HepG2 (cell line): ENCODE data around the gene TAS1R3. TPM values are rescaled to one million over a fixed set of nuclear protein-coding genes. Genes with fewer than 3 reads are reported as not detected.

Experiments
- ATAC-seq: fragments of 200-7000 bp; cut with Tn5 transposase; 3 replicates; pipeline ENCODE4 v1.9.1; 2020; ENCODE audit warnings: mild to moderate bottlenecking, moderate library complexity
- BruUV-seq: library from RNA; stranded (reverse); fragments of 400-500 nt; replicated peaks from 2 replicates; lab custom pipeline; 2021; lab: Mats Ljungman, UMichigan
- CTCF ChIA-PET: fragments of 300-600 bp; formaldehyde crosslinking; extraction: SDS; loops from one replicate; lab custom pipeline; 2021; ENCODE audit warnings: low total read pairs, inconsistent platforms, low intra/inter-chr PET ratio; lab: Yijun Ruan, JAX
- POLR2A ChIA-PET: fragments of 350-600 bp; sonication (Branson Sonifier 250); formaldehyde crosslinking; loops from one replicate; lab custom pipeline; 2020; ENCODE audit warnings: antibody characterized with exemption, inconsistent platforms; lab: Yijun Ruan, JAX
- DNase-seq: peaks from one replicate; pipeline ENCODE4 v3.0.0-alpha.2; 2015; ENCODE audit warnings: low spot score
- FAIRE-seq: peaks from 3 replicates; lab custom pipeline; 2011; peaks lifted over from hg19 to GRCh38; lab: Jason Lieb, UNC
- H2AFZ ChIP-seq: one replicate; pipeline ENCODE4 v1.6.1; 2011; ENCODE audit warnings: low read length, inconsistent platforms
- H3K27ac ChIP-seq: fragments of 300-600 bp; 3 replicates; pipeline ENCODE4 v1.8.0; 2011; ENCODE audit warnings: mixed run types, mild to moderate bottlenecking, mixed read lengths, low read length, inconsistent platforms; ENCODE audit not compliant: insufficient read depth; ENCODE audit errors: extremely low read length
- H3K27me3 ChIP-seq, 2 experiments: fragments of 200-600 bp in 1 of 2; 2 replicates in 1 of 2; 3 replicates in 1 of 2; pipeline versions ENCODE4 v1.6.0 to v1.8.0; 2011; ENCODE audit warnings: low read length in 2 of 2, mild to moderate bottlenecking in 2 of 2, moderate library complexity in 2 of 2, inconsistent platforms in 1 of 2; ENCODE audit not compliant: insufficient read depth in 2 of 2, control insufficient read depth in 1 of 2
- H3K36me3 ChIP-seq, 2 experiments: fragments of 200-600 bp in 1 of 2; replicated peaks in 1 of 2; 2 replicates in 1 of 2; 3 replicates in 1 of 2; pipeline versions ENCODE4 v1.5.1 to v1.8.0; 2011; ENCODE audit warnings: low read length in 2 of 2, inconsistent platforms in 1 of 2; ENCODE audit not compliant: insufficient read depth in 2 of 2, control insufficient read depth in 1 of 2
- H3K4me1 ChIP-seq: 2 replicates; pipeline ENCODE4 v1.5.1; 2012; ENCODE audit warnings: low read length, inconsistent platforms; ENCODE audit not compliant: insufficient read depth
- H3K4me2 ChIP-seq: 2 replicates; pipeline ENCODE4 v1.6.0; 2011; ENCODE audit warnings: low read depth, low read length, inconsistent platforms
- H3K4me3 ChIP-seq, 3 experiments: fragments of 200-600 bp in 1 of 3; sonication (generic), shearing (Covaris generic) in 1 of 3; replicated peaks in 1 of 3; 2 replicates each; pipeline ENCODE4 v1.5.1; 2011 to 2016; ENCODE audit warnings: low read length in 3 of 3, inconsistent platforms in 2 of 3, low read depth in 2 of 3, mild to moderate bottlenecking in 2 of 3, control low read depth in 1 of 3, mixed read lengths in 1 of 3; ENCODE audit not compliant: insufficient read depth in 1 of 3
- H3K79me2 ChIP-seq: one replicate; pipeline ENCODE4 v1.6.1; 2011; ENCODE audit warnings: low read length, inconsistent platforms; ENCODE audit not compliant: insufficient read depth
- H3K9ac ChIP-seq: 2 replicates; pipeline ENCODE4 v1.6.0; 2011; ENCODE audit warnings: mild to moderate bottlenecking, low read depth, low read length, inconsistent platforms; ENCODE audit not compliant: insufficient read depth
- H3K9me3 ChIP-seq: 2 replicates; pipeline ENCODE4 v1.5.1; 2012; ENCODE audit warnings: mild to moderate bottlenecking, low read length
- H4K20me1 ChIP-seq: 2 replicates; pipeline ENCODE4 v1.6.0; 2011; ENCODE audit warnings: inconsistent platforms, mild to moderate bottlenecking, low read length, moderate library complexity; ENCODE audit not compliant: insufficient read depth
- AGO2 ChIP-seq: fragments of 200-400 bp; formaldehyde crosslinking; optimal IDR thresholded peaks from 2 replicates; pipeline ENCODE3; 2017; ENCODE audit warnings: mild to moderate bottlenecking, low read depth, low read length, moderate library complexity
- KDM3A ChIP-seq: IDR thresholded peaks from 2 replicates; pipeline ENCODE4 v1.6.1; 2018; ENCODE audit warnings: low read depth, missing compliant biosample characterization
- MIER3 ChIP-seq: IDR thresholded peaks from 2 replicates; pipeline ENCODE4 v1.6.1; 2016; ENCODE audit warnings: missing compliant biosample characterization, borderline replicate concordance
- PHF21A ChIP-seq: sonication (generic); formaldehyde crosslinking; IDR thresholded peaks from 2 replicates; pipeline ENCODE4 v1.5.0; 2020; ENCODE audit warnings: mild to moderate bottlenecking, missing genetic modification reagents
- RBFOX2 ChIP-seq: fragments of 200-400 bp; formaldehyde crosslinking; IDR thresholded peaks from 2 replicates; pipeline ENCODE4 v1.6.1; 2017; ENCODE audit warnings: low read depth, mild to moderate bottlenecking, low read length
- YEATS2 ChIP-seq: sonication (generic); formaldehyde crosslinking; IDR thresholded peaks from 2 replicates; pipeline ENCODE4 v1.4.0; 2020; ENCODE audit warnings: missing genetic modification reagents, borderline replicate concordance
- ZNF562 ChIP-seq: sonication (generic); formaldehyde crosslinking; IDR thresholded peaks from 2 replicates; pipeline ENCODE4 v1.8.0; 2022; ENCODE audit warnings: missing genetic modification reagents, borderline replicate concordance
- WGBS: methylation state at CpG from one replicate; pipeline ENCODE4 v1.1.6; 2017; ENCODE audit warnings: low lambda C conversion rate; 5-methylcytosine and 5-hydroxymethylcytosine counted together
- in situ Hi-C: cut with HindIII; loops from 2 replicates; pipeline ENCODE4 v1.10.0; 2017; ENCODE audit warnings: low pct_unique_long_range_greater_than_20kb; ENCODE audit not compliant: extremely low pct_ligation_motif_present
- intact Hi-C: fragments of 100-400 bp; cut with micrococcal nuclease; formaldehyde crosslinking; loops from one replicate; pipeline ENCODE4 v1.10.0; 2022; ENCODE audit not compliant: unreplicated experiment
- polyA plus RNA-seq, 8 experiments: library from polyadenylated mRNA; depleted of rRNA in 3 of 8; stranded (reverse) in 7 of 8; unstranded in 1 of 8; fragments of >200 nt; fragmentation: Illumina TruSeq in 4 of 8; extraction: Trizol in 4 of 8; gene quantifications; 2 replicates each; pipeline versions ENCODE4 v1.2.1 to v1.2.3, GENCODE V29; 2011 to 2016; ENCODE audit warnings: low read depth in 4 of 8, missing spikeins in 1 of 8, mixed read lengths in 1 of 8; ENCODE audit not compliant: insufficient read depth in 1 of 8
- total RNA-seq, 5 experiments: library from RNA; depleted of rRNA; stranded (reverse); fragments of >200 nt; fragmentation: Illumina TruSeq; extraction: Trizol; gene quantifications; 2 replicates each; pipeline ENCODE4 v1.2.3, GENCODE V29; 2016; ENCODE audit warnings: low read depth in 1 of 5
- TF ChIP-seq, protein P1 (sequence below): sonication (generic); formaldehyde crosslinking; IDR thresholded peaks from 2 replicates; pipeline ENCODE4 v1.5.0; 2020; ENCODE audit warnings: missing genetic modification reagents
- TF ChIP-seq, protein P2 (sequence below): sonication (generic); formaldehyde crosslinking; IDR thresholded peaks from 2 replicates; pipeline ENCODE4 v1.8.1; 2023; ENCODE audit warnings: mild to moderate bottlenecking, inconsistent platforms, moderate library complexity, missing genetic modification reagents, borderline replicate concordance
- TF ChIP-seq, protein P3 (sequence below): sonication (generic); formaldehyde crosslinking; IDR thresholded peaks from 2 replicates; pipeline ENCODE4 v1.4.0; 2020; ENCODE audit warnings: mild to moderate bottlenecking, missing genetic modification reagents
- TF ChIP-seq, protein P4 (sequence below): sonication (generic); formaldehyde crosslinking; IDR thresholded peaks from 2 replicates; pipeline ENCODE4 v1.5.0; 2020; ENCODE audit warnings: mild to moderate bottlenecking, missing genetic modification reagents, borderline replicate concordance

Gene TAS1R3
- total and polyA plus RNA-seq, 2 of the 13 experiments (the other 11 are each of a cell fraction or from before 2014, with no cell fraction given), result 0.13 to 0.15 TPM

DNA sequence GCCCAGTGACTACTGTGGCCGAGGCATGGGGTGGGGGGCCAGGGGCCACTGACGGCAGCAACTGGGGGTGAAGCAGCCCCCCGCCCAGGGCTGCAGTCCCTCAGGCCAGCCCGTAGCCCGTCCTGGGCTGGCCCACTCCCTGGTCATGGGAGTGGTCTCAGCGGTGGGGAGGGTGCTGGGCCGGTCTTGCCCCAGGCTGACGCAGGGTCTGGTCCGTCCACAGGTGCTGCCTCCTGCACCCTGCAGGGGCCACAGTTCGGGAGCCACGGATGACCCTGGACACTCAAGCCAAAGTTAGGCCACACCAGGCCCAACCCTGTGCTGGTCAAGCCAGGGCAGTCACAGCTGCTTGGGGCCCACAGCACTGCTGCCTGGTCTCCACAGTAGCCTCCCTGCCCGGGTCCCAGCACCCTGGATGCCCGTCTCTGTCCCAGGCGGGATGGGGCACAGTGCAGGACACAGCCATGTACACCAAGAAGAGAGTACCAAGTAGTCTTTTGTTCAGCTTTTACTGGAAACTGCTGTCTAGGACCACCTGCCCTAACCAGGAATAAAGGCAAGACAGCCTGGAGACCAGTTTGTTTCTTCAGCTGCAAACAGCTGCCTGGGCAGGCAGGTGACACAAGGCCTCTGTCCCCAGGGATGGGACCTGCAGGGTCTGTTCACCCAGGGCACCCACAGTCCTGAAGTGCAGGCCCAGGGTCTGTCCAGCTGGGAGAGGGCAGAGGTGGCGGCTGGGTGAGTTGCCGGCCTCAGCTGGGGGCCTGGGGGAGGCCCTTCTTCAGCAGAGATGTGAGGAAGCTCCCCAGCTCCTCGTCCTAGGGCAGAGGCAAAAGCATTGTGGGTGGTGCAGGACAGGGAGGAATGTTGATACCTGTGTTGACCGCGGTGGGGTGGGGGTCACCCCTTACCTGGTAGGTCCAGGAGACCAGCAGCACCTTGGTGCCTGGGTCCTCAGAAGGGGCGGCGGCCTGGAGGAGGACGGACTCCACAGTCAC, 19.7 kb upstream of the TAS1R3 start:
- Histone ChIP-seq H3K36me3 (peaks cover 16 to 45% of the 10 kb centered on the region in 2 experiments; a peak in 4 of 5 replicates), H3K79me2 (peaks cover 7% of the 10 kb centered on the region), H3K9me3 (no peaks in the 10 kb centered on the region), H3K4me1 (peaks cover 24% of the 10 kb centered on the region), H3K4me3 (no peak overlapping the region), H3K4me2 (no peak overlapping the region), H3K27ac (no peak overlapping the region), H3K9ac (no peak overlapping the region), H2AFZ (no peak overlapping the region), H3K27me3 (no peaks in the 10 kb centered on the region), H4K20me1 (no peaks in the 10 kb centered on the region; the same call in 1 of the 2 replicates)
- WGBS, result 93% methylated on average over 7 of the region's 22 CpGs
- intact Hi-C loops (no loop called here), in situ Hi-C loops (no loop called here)
- POLR2A ChIA-PET, result no interaction called here
- ATAC-seq (no peak), DNase-seq (no peak), FAIRE-seq (no peak)
- no TSS peak for BruUV-seq
- CTCF ChIA-PET, result no interaction called here
- TF ChIP-seq, protein P1, sequence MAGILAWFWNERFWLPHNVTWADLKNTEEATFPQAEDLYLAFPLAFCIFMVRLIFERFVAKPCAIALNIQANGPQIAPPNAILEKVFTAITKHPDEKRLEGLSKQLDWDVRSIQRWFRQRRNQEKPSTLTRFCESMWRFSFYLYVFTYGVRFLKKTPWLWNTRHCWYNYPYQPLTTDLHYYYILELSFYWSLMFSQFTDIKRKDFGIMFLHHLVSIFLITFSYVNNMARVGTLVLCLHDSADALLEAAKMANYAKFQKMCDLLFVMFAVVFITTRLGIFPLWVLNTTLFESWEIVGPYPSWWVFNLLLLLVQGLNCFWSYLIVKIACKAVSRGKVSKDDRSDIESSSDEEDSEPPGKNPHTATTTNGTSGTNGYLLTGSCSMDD, result no peak
- TF ChIP-seq MIER3 (CRISPR knock-in tag), result no peak
- TF ChIP-seq AGO2, result peak; percentile 67
- TF ChIP-seq KDM3A (CRISPR knock-in tag), result no peak
- TF ChIP-seq PHF21A (CRISPR knock-in tag), result no peak
- TF ChIP-seq, protein P2, sequence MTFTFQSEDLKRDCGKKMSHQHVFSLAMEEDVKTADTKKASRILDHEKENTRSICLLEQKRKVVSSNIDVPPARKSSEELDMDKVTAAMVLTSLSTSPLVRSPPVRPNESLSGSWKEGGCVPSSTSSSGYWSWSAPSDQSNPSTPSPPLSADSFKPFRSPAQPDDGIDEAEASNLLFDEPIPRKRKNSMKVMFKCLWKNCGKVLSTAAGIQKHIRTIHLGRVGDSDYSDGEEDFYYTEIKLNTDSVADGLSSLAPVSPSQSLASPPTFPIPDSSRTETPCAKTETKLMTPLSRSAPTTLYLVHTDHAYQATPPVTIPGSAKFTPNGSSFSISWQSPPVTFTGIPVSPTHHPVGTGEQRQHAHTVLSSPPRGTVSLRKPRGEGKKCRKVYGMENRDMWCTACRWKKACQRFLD (CRISPR knock-in tag), result no peak
- TF ChIP-seq, protein P3, sequence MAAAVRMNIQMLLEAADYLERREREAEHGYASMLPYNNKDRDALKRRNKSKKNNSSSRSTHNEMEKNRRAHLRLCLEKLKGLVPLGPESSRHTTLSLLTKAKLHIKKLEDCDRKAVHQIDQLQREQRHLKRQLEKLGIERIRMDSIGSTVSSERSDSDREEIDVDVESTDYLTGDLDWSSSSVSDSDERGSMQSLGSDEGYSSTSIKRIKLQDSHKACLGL (CRISPR knock-in tag), result no peak
- TF ChIP-seq, protein P4, sequence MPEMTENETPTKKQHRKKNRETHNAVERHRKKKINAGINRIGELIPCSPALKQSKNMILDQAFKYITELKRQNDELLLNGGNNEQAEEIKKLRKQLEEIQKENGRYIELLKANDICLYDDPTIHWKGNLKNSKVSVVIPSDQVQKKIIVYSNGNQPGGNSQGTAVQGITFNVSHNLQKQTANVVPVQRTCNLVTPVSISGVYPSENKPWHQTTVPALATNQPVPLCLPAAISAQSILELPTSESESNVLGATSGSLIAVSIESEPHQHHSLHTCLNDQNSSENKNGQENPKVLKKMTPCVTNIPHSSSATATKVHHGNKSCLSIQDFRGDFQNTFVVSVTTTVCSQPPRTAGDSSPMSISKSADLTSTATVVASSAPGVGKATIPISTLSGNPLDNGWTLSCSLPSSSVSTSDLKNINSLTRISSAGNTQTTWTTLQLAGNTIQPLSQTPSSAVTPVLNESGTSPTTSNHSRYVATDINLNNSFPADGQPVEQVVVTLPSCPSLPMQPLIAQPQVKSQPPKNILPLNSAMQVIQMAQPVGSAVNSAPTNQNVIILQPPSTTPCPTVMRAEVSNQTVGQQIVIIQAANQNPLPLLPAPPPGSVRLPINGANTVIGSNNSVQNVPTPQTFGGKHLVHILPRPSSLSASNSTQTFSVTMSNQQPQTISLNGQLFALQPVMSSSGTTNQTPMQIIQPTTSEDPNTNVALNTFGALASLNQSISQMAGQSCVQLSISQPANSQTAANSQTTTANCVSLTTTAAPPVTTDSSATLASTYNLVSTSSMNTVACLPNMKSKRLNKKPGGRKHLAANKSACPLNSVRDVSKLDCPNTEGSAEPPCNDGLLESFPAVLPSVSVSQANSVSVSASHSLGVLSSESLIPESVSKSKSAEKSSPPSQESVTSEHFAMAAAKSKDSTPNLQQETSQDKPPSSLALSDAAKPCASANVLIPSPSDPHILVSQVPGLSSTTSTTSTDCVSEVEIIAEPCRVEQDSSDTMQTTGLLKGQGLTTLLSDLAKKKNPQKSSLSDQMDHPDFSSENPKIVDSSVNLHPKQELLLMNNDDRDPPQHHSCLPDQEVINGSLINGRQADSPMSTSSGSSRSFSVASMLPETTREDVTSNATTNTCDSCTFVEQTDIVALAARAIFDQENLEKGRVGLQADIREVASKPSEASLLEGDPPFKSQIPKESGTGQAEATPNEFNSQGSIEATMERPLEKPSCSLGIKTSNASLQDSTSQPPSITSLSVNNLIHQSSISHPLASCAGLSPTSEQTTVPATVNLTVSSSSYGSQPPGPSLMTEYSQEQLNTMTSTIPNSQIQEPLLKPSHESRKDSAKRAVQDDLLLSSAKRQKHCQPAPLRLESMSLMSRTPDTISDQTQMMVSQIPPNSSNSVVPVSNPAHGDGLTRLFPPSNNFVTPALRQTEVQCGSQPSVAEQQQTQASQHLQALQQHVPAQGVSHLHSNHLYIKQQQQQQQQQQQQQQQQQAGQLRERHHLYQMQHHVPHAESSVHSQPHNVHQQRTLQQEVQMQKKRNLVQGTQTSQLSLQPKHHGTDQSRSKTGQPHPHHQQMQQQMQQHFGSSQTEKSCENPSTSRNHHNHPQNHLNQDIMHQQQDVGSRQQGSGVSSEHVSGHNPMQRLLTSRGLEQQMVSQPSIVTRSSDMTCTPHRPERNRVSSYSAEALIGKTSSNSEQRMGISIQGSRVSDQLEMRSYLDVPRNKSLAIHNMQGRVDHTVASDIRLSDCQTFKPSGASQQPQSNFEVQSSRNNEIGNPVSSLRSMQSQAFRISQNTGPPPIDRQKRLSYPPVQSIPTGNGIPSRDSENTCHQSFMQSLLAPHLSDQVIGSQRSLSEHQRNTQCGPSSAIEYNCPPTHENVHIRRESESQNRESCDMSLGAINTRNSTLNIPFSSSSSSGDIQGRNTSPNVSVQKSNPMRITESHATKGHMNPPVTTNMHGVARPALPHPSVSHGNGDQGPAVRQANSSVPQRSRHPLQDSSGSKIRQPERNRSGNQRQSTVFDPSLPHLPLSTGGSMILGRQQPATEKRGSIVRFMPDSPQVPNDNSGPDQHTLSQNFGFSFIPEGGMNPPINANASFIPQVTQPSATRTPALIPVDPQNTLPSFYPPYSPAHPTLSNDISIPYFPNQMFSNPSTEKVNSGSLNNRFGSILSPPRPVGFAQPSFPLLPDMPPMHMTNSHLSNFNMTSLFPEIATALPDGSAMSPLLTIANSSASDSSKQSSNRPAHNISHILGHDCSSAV, result no peak
- TF ChIP-seq RBFOX2, result peak; percentile 74
- no peak for TF ChIP-seq YEATS2 (CRISPR knock-in tag)
- TF ChIP-seq ZNF562 (CRISPR knock-in tag), result no peak
